Measurements from ENCODE around the gene HPS3. TPM values are rescaled to one million over a fixed set of nuclear protein-coding genes. Genes with fewer than 3 reads are reported as not detected.
"Not testable (repeated sequence)": the region's sequence is repeated elsewhere in the genome, so short reads cannot be mapped to it uniquely, and the experiment has no call there.

The HPS3 gene
- 26.8 TPM for total RNA-seq

- DNase-seq (ENCODE audit: low spot score), result peak; percentile 93
Observed at GRCh38 chr3:149129326-149130205, at the start of gene HPS3. HPS3 (plus strand) TSS chr3:149129638; CDS start chr3:149129724, 86 bp downstream.

DNA sequence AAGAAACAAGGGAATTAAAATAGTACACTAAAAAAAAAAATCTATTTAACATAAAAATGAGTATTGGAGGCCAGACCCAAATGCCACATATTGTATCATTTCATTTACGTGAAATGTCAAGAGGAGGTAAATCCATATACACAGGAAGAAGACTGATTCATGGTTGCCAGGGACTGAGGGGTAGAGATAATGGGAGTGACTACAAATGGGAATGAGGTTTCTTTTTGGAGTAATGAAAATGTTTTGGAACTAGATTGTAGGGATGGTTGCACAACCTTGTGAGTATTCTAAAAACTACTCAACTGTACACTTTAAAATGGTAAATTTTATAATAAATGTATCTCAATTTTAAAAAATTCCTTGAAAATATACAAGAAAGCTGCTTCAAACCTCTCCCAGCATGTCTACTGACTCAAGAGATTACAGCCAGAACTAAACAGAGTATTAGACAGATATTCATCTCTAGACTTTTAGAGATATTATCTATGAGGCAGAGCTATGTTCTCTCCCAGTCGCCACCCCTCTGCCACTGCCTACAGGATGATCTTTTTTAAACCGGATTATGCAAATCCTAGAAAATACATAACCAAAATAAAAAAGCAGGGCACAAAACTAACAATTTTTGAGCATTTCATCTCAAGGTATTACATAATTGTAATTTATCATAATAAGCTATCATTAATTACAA lies 49.3 kb upstream of the HPS3 start:
- DNase-seq (ENCODE audit: low spot score), result no peak

- no peak for DNase-seq (ENCODE audit: low spot score)
Observed at GRCh38 chr3:149080699-149081091, 48.7 kb upstream of the HPS3 start.

DNA sequence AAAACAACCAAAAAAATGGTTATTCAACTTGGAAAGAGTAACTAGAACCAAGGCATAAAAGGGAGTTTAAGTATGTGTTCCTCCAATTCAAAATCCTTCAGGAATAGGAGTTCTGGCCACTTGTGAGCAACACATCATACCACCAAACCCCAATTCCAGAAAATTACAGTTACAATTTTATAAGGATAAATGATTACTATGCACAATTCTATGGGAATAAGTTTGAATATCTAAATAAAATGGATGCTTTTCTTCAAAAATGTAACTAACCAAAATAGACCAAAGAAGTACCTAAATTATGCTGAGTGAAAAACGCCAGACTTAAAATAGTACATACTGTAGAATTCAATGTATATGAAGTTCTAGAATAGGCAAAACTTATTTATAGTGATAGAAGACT lies 47.7 kb upstream of the HPS3 start:
- no peak for DNase-seq (ENCODE audit: low spot score)

DNA sequence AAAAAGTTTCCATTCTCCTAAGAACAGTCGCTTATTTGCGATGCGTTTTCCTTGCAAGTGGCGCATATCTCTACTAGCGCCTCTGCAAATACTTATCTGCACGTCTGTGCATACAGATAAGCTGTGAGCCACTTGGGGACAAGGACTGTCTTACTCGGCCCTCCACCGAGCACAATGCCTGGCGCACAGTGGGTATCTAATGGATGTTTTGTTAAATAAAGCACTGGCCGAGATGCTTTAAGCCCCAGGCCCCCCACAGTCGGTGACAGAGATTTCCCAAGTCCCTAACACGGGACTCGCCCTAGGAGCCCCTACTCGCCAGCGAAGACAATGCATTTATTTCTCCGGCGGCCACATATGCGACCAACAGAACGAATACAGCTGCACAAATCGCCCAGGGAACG lies 43.6 kb upstream of the HPS3 start:
- DNase-seq (ENCODE audit: low spot score), result no peak

DNA sequence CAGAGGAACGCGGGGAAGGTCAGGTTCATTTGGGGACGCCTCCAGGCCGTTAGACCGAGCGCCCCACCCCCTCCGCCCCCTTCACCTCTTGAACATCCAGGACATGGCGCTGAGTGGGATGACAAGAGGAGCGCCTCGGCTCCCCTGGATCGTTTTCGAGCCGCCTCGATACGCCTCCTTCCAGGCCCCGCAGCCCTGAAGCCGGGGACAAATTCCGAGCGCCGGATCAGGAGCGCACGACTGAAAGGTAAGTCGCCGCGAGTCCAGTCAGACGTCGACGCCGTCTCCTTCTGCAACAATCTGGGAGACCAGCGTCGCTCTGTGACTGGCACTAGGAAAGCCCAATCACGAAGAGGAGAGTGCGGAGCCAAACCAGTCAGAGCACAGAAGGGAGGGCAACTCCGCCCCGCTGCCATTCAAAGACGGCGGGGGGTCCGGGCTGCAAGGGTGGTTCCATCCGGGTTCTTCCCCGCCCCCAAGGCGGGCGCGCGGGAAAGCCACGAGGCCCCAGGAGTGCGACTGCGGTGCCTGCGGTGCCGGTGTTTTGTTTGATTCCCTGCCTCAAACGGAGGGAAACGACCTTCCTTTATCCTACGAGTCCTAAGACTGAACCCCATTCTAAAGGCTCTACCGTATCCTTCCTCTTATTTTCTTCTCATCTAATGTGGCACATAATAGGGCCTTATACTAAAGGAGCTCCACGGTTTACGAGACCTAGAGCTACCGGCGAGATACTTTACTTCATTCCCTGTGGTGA lies 43.0 kb upstream of the HPS3 start, which contains the start of gene HLTF:
HLTF (minus strand) TSS at position 302 of the 757 bp plus-strand sequence; CDS start at position 105, 197 bp downstream.
- DNase-seq (ENCODE audit: low spot score), result peak; percentile 95

- no peak for DNase-seq (ENCODE audit: low spot score)
Observed at GRCh38 chr3:149087208-149087607, 42.2 kb upstream of the HPS3 start.

- DNase-seq (ENCODE audit: low spot score), result no peak
Observed at GRCh38 chr3:149089395-149089794, 40.0 kb upstream of the HPS3 start.

DNA sequence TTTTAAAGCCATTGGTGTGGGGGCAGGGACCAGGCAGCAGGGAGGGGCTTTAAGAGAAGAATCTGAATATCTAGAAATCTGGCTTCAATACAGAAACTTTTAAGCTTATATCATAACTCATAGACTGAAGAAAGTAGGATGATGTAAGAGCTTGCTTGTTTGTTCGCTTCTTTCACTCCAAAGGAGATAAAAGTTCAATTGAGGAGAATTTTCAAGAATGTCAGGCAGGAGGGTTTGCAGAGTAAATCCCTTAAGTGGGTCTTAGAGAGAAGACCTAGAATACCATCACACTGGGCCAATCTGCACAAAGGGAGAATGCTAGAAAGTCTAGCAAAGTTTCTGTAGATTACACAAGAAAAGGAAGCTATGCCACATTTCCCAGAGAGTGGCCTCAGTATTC lies 39.0 kb upstream of the HPS3 start:
- no peak for DNase-seq (ENCODE audit: low spot score)

- no peak for DNase-seq (ENCODE audit: low spot score)
Observed at GRCh38 chr3:149090907-149091306, 38.5 kb upstream of the HPS3 start.

- no peak for DNase-seq (ENCODE audit: low spot score)
Observed at GRCh38 chr3:149091983-149092382, 37.5 kb upstream of the HPS3 start.

- no peak for DNase-seq (ENCODE audit: low spot score)
Observed at GRCh38 chr3:149095487-149095886, 34.0 kb upstream of the HPS3 start.

DNA sequence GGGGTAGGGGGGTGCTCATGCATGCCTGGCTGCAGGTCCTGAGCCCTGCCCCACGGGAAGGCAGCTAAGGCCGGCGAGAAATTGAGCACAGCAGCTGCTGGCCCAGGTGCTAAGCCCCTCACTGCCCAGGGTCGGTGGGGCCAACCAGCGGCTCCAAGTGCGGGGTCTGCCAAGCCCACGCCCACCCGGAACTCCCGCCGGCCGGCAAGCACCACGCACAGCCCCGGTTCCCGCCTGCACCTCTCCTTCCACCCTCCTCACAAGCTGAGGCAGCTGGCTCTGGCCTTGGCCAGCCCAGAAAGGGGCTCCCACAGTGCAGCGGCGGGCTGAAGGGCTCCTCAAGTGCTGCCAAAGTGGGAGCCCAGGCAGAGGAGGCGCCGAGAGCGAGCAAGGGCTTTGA lies 31.5 kb upstream of the HPS3 start:
- not testable (repeated sequence) for DNase-seq (ENCODE audit: low spot score)

DNA sequence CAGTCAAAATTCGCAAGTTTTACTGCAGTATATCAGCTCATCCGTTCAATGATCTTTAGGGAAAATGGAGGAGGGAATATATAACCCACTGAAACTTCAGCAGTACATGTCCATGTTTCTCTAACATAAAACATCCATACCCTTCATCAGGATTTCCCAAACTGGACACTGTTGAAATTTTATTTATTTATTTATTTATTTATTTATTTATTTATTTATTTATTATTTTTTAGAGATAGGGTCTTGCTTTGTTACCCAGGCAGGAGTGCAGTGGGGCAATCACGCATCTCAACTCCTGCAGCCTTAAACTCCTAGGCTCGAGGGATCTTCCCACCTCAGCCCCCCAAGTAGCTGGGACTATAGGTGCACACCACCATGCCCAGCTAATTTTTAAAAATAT lies 28.3 kb upstream of the HPS3 start:
- no peak for DNase-seq (ENCODE audit: low spot score)

DNA sequence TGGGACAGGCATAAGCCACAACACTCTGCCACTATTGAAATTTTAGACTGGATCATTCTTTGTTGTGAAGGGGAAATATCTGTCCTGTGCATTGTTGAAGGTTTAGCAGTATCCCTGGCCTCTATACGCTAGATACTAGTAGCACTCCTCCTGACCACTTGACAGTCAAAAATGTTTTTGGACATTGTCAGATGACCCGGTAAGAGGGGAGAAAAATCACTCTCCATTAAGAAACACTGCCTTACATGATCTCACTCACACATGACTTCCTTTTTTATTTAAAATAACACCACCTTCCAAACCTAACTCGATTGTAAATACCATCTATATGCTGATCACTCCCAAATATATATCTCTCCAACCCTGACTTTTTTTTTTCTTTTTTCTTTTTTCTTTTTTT lies 27.8 kb upstream of the HPS3 start:
- no peak for DNase-seq (ENCODE audit: low spot score)

DNA sequence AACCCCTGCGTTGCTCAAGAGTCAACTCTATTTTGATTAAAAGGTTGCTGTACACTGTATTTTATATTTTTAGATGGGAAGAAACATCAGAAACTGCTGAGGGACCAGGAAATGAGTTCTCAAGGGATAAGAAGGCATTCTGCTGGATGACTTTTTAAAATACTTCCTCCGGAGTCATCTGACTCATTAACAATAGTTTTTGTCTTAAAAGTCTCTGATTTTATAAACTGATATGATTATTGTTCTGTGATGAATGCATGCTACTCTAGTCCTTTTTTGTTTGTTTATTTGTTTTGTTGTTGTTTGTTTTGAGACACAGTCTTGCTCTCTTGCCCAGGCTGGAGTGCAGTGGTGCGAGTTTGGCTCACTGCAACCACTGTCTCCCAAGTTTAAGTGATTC lies 25.0 kb upstream of the HPS3 start:
- DNase-seq (ENCODE audit: low spot score), result no peak

DNA sequence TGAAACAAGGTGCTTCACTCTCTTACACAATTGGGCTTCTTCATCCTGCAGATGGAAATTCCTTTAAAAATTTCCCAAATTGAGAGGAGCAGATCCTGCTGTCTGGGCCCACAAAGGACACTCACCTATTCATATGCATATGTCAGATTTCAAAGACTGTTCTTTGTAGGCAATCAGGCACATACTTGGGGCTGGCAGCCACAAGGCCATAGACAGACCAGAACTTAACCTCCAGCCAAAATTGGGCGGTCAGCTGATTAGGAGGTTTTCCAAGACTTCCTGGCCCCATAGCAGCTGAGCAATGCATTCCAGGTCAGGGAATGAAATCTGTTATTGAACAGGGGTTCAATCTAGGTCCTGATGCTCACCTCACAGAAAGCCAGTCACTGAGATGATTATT lies 15.0 kb upstream of the HPS3 start:
- DNase-seq (ENCODE audit: low spot score), result no peak

GRCh38 chr3:149115114-149115513 lies 14.3 kb upstream of the HPS3 start:
- no peak for DNase-seq (ENCODE audit: low spot score)

GRCh38 chr3:149118724-149119123 lies 10.7 kb upstream of the HPS3 start:
- DNase-seq (ENCODE audit: low spot score), result no peak

- DNase-seq (ENCODE audit: low spot score), result no peak
Observed at GRCh38 chr3:149119466-149119865, 10.0 kb upstream of the HPS3 start.

DNA sequence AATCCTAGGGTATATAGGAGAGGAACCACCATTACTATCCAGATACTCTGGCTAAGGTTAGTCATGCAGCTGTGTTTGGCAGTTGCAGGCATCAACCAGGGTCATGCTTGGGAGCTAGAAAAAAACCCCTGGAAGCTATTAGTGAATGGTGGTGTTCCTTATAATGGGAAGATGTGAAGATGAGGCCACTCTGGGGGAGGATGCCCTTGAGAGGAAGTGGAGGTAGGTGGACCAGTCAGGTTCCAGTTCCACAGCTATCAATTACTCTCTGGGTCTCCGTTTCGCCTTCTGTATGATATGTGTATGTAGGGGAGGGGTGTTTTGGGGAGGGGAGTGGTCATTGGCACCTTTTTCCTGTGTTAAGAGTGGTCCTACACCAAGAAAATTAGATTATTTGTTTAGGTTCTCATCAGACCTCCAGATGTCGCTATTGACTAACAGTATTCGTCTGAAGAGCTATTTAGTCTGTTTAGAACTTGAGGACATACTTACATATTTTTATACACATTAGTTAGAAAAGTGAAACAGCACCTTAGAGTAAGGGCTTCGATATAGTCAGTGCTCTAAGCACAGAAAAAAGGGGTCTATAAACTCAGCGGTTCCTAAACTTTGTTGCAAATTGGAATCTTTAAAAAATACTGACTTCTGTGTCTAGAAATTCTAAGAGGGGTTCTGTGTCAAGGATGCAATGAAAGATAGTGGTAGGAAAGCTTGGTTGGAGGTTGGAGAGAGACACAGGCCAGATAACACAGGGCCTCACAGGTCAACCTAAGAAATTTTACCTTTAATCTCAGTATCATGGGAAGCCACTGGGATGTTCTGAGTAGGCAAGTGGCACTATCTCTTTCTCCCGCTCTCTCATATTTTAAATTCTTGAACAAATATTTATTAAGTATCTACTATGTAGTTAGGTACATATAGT lies 9.1 kb upstream of the HPS3 start:
- no peak for DNase-seq (ENCODE audit: low spot score)

Data from mucosa of gallbladder (tissue), 1 donor.